ENCODE results near the gene MBD3L5.
"Not testable (repeated sequence)": the region's sequence is repeated elsewhere in the genome, so short reads cannot be mapped to it uniquely, and the experiment has no call there.

The MBD3L5 gene

GRCh38 chr19:7054635-7055368 lies 24.4 kb downstream of the MBD3L5 start:
- not testable (repeated sequence) for DNase-seq

GRCh38 chr19:7055679-7056078 lies 25.3 kb downstream of the MBD3L5 start:
- not testable (repeated sequence) for DNase-seq

- not testable (repeated sequence) for DNase-seq
Measured at GRCh38 chr19:7056371-7056770, 26.0 kb downstream of the MBD3L5 start.

GRCh38 chr19:7058576-7058975 lies 28.2 kb downstream of the MBD3L5 start, which contains the start of gene MBD3L3:
Gene MBD3L3 (minus strand): TSS chr19:7058676. CDS start chr19:7058605, 71 bp downstream.
- DNase-seq, result not testable (repeated sequence)

GRCh38 chr19:7059977-7060376 lies 29.6 kb downstream of the MBD3L5 start:
- DNase-seq, result not testable (repeated sequence)

- no peak for DNase-seq
Measured at GRCh38 chr19:7063339-7063738, 33.0 kb downstream of the MBD3L5 start.

GRCh38 chr19:7063764-7064418 lies 33.5 kb downstream of the MBD3L5 start:
- no peak for DNase-seq

GRCh38 chr19:7067122-7067521 lies 36.7 kb downstream of the MBD3L5 start:
- not testable (repeated sequence) for DNase-seq

- no peak for DNase-seq
Measured at GRCh38 chr19:7067716-7068115, 37.3 kb downstream of the MBD3L5 start.

- no peak for DNase-seq
Measured at GRCh38 chr19:7068599-7068998, 38.2 kb downstream of the MBD3L5 start.

- DNase-seq, result peak; percentile 92
Measured at GRCh38 chr19:7069042-7069903, 38.9 kb downstream of the MBD3L5 start, which contains the start of gene ZNF557. Gene ZNF557 (plus strand): TSS chr19:7069703. CDS start chr19:7075075, 5,372 bp downstream.

- DNase-seq, result no peak
Measured at GRCh38 chr19:7069904-7070226, 39.5 kb downstream of the MBD3L5 start.

- no peak for DNase-seq
Measured at GRCh38 chr19:7072541-7072940, 42.2 kb downstream of the MBD3L5 start.

- no peak for DNase-seq
Measured at GRCh38 chr19:7074705-7075282, 44.4 kb downstream of the MBD3L5 start.

- DNase-seq, result no peak
Measured at GRCh38 chr19:7076151-7076550, 45.8 kb downstream of the MBD3L5 start.

GRCh38 chr19:7078008-7078407 lies 47.6 kb downstream of the MBD3L5 start:
- no peak for DNase-seq
